ENCODE measurements around the gene CD52. TPM values are rescaled to one million over a fixed set of nuclear protein-coding genes. Genes with fewer than 3 reads are reported as not detected.
"Not testable (repeated sequence)": the region's sequence is repeated elsewhere in the genome, so short reads cannot be mapped to it uniquely, and the experiment has no call there.

Gene CD52
- total RNA-seq, 5 donors from 2014 or later (not counting 1 experiment from before 2014, with no cell fraction given): 994 to 1,121 (median 1,054) TPM

GRCh38 chr1:26330276-26330675 lies 12.5 kb downstream of the CD52 start:
- Mint-ChIP-seq H3K9me3 (no peaks in the 10 kb centered on the region), H3K4me1 (peaks cover 0 to 6% (median 3%) of the 10 kb centered on the region in 3 donors), H3K4me3 (no peak overlapping the region), H3K27me3 (no peaks in the 10 kb centered on the region), H3K27ac (no peak overlapping the region), H3K36me3 (peaks cover 5% of the 10 kb centered on the region)
- Histone ChIP-seq H3K36me3 (ENCODE audit: control insufficient read depth in 2 of 2, extremely low read depth in 1 of 2, insufficient read depth in 1 of 2, low read length in 1 of 2) (no peaks in the 10 kb centered on the region), H3K4me1 (ENCODE audit: control insufficient read depth in 1 of 2, extremely low read depth in 1 of 2, insufficient read depth in 2 of 2, low read length in 2 of 2) (peaks cover 0 to 4% of the 10 kb centered on the region in 2 experiments), H3K4me3 (ENCODE audit: control insufficient read depth in 1 of 2, extremely low read depth in 1 of 2, low read length in 1 of 2) (no peak overlapping the region), H3K9me3 (no peaks in the 10 kb centered on the region), H3K27me3 (replicated peaks in 1 of 2; ENCODE audit: control insufficient read depth in 2 of 2, extremely low read depth in 1 of 2, insufficient read depth in 2 of 2, low read length in 1 of 2) (no peaks in the 10 kb centered on the region), H3K27ac (ENCODE audit: low read length) (no peak overlapping the region)
- POLR2A ChIA-PET: no interaction called here
- 90% methylated on average over 2 of the region's 5 CpGs for WGBS (ENCODE audit: insufficient coverage)
- ATAC-seq (replicated peaks in 1 of 4) (no peak), DNase-seq (no peak)
- CTCF ChIA-PET: no interaction called here

GRCh38 chr1:26333312-26333711 lies 15.6 kb downstream of the CD52 start:
- POLR2A ChIA-PET; H3K27me3 ChIP-seq (replicated peaks in 1 of 2; ENCODE audit: control insufficient read depth in 2 of 2, extremely low read depth in 1 of 2, insufficient read depth in 2 of 2, low read length in 1 of 2); DNase-seq; CTCF ChIA-PET; H3K36me3 Mint-ChIP-seq; H3K4me3 ChIP-seq (ENCODE audit: control insufficient read depth in 1 of 2, extremely low read depth in 1 of 2, low read length in 1 of 2); H3K9me3 ChIP-seq; H3K4me3 Mint-ChIP-seq; ATAC-seq (replicated peaks in 1 of 4); H3K36me3 ChIP-seq (ENCODE audit: control insufficient read depth in 2 of 2, extremely low read depth in 1 of 2, insufficient read depth in 1 of 2, low read length in 1 of 2); H3K27ac Mint-ChIP-seq; H3K27ac ChIP-seq (ENCODE audit: low read length); H3K27me3 Mint-ChIP-seq; H3K9me3 Mint-ChIP-seq: not testable (repeated sequence)
- no CpG with 5 or more reads among the region's 8 CpGs for WGBS (ENCODE audit: insufficient coverage)
- peaks cover 9 to 14% (median 14%) of the 10 kb centered on the region in 3 donors for H3K4me1 Mint-ChIP-seq
- H3K4me1 ChIP-seq (ENCODE audit: control insufficient read depth in 1 of 2, extremely low read depth in 1 of 2, insufficient read depth in 2 of 2, low read length in 2 of 2): peaks cover 0 to 16% of the 10 kb centered on the region in 2 experiments

GRCh38 chr1:26335774-26336476 lies 18.2 kb downstream of the CD52 start:
- WGBS (ENCODE audit: insufficient coverage): 2% methylated on average over 31 of the region's 41 CpGs
- POLR2A ChIA-PET: no interaction called here
- peak in 3 of 35 experiments; percentile 15 to 30 (median 19) for DNase-seq

GRCh38 chr1:26336477-26337205 lies 18.9 kb downstream of the CD52 start:
- peak; percentile 54 to 89 (median 71) for DNase-seq
- Histone ChIP-seq H3K9me3 (no peaks in the 10 kb centered on the region), H3K27ac (ENCODE audit: low read length) (no peak overlapping the region), H3K36me3 (ENCODE audit: control insufficient read depth in 2 of 2, extremely low read depth in 1 of 2, insufficient read depth in 1 of 2, low read length in 1 of 2) (no peaks in the 10 kb centered on the region), H3K27me3 (replicated peaks in 1 of 2; ENCODE audit: control insufficient read depth in 2 of 2, extremely low read depth in 1 of 2, insufficient read depth in 2 of 2, low read length in 1 of 2) (no peaks in the 10 kb centered on the region), H3K4me1 (ENCODE audit: control insufficient read depth in 1 of 2, extremely low read depth in 1 of 2, insufficient read depth in 2 of 2, low read length in 2 of 2) (peaks cover 0 to 16% of the 10 kb centered on the region in 2 experiments), H3K4me3 (ENCODE audit: control insufficient read depth in 1 of 2, extremely low read depth in 1 of 2, low read length in 1 of 2) (peak overlapping the region; percentile 77 to 86)
- no peaks in the 10 kb centered on the region for H3K36me3 Mint-ChIP-seq
- CTCF ChIA-PET: interaction anchor here in 1 of 2 donors (1.4 kb wide), 1 partner anchor 25 kb away, joined by 3 read pairs; no protein-coding TSS in a partner anchor
- no peaks in the 10 kb centered on the region for H3K9me3 Mint-ChIP-seq
- no peaks in the 10 kb centered on the region for H3K27me3 Mint-ChIP-seq
- 13% methylated on average over 42 of the region's 52 CpGs for WGBS (ENCODE audit: insufficient coverage)
- POLR2A ChIA-PET: no interaction called here
- ATAC-seq (replicated peaks in 1 of 4): peak; percentile 87 to 94 (median 91)
- peak overlapping the region; percentile 61 to 68 for H3K27ac Mint-ChIP-seq
- H3K4me1 Mint-ChIP-seq: peaks cover 9 to 14% (median 14%) of the 10 kb centered on the region in 3 donors
- H3K4me3 Mint-ChIP-seq: peak overlapping the region; percentile 86 to 92 (median 91)

More at GRCh38 chr1:26335774-26336476, 18.2 kb downstream of the CD52 start:
- Mint-ChIP-seq H3K4me3 (peak overlapping the region; percentile 86 to 92 (median 91)), H3K9me3 (no peaks in the 10 kb centered on the region), H3K27ac (peak overlapping the region; percentile 63 to 66), H3K27me3 (no peaks in the 10 kb centered on the region), H3K4me1 (peaks cover 9 to 14% (median 14%) of the 10 kb centered on the region in 3 donors), H3K36me3 (peaks cover 5% of the 10 kb centered on the region)
- Histone ChIP-seq H3K4me1 (ENCODE audit: control insufficient read depth in 1 of 2, extremely low read depth in 1 of 2, insufficient read depth in 2 of 2, low read length in 2 of 2) (peaks cover 0 to 16% of the 10 kb centered on the region in 2 experiments), H3K4me3 (ENCODE audit: control insufficient read depth in 1 of 2, extremely low read depth in 1 of 2, low read length in 1 of 2) (peak overlapping the region; percentile 77 to 86), H3K27me3 (replicated peaks in 1 of 2; ENCODE audit: control insufficient read depth in 2 of 2, extremely low read depth in 1 of 2, insufficient read depth in 2 of 2, low read length in 1 of 2) (no peaks in the 10 kb centered on the region), H3K9me3 (no peaks in the 10 kb centered on the region), H3K27ac (ENCODE audit: low read length) (no peak overlapping the region), H3K36me3 (ENCODE audit: control insufficient read depth in 2 of 2, extremely low read depth in 1 of 2, insufficient read depth in 1 of 2, low read length in 1 of 2) (no peaks in the 10 kb centered on the region)
- peak; percentile 6 to 15 (median 9) for ATAC-seq (replicated peaks in 1 of 4)
- CTCF ChIA-PET: interaction anchor here (0.6 to 1.5 kb wide), 4 partner anchors 26 to 297 kb away, joined by 3 to 6 read pairs (median 4); no protein-coding TSS in a partner anchor

GRCh38 chr1:26337206-26337535 lies 19.4 kb downstream of the CD52 start:
- CTCF ChIA-PET: no interaction called here
- H3K27ac ChIP-seq (ENCODE audit: low read length): no peak overlapping the region
- no peaks in the 10 kb centered on the region for H3K27me3 ChIP-seq (replicated peaks in 1 of 2; ENCODE audit: control insufficient read depth in 2 of 2, extremely low read depth in 1 of 2, insufficient read depth in 2 of 2, low read length in 1 of 2)

GRCh38 chr1:26337625-26338024 lies 19.9 kb downstream of the CD52 start:
- Mint-ChIP-seq H3K27me3 (no peaks in the 10 kb centered on the region), H3K36me3 (no peaks in the 10 kb centered on the region), H3K4me1 (peaks cover 9 to 14% (median 14%) of the 10 kb centered on the region in 3 donors), H3K4me3 (peak overlapping the region; percentile 5 to 58 (median 52)), H3K27ac (peak overlapping the region; percentile 32 to 58), H3K9me3 (no peaks in the 10 kb centered on the region)
- CTCF ChIA-PET: no interaction called here
- Histone ChIP-seq H3K4me1 (ENCODE audit: control insufficient read depth in 1 of 2, extremely low read depth in 1 of 2, insufficient read depth in 2 of 2, low read length in 2 of 2) (peaks cover 0 to 16% of the 10 kb centered on the region in 2 experiments), H3K4me3 (ENCODE audit: control insufficient read depth in 1 of 2, extremely low read depth in 1 of 2, low read length in 1 of 2) (no peak overlapping the region), H3K27ac (ENCODE audit: low read length) (no peak overlapping the region), H3K36me3 (ENCODE audit: control insufficient read depth in 2 of 2, extremely low read depth in 1 of 2, insufficient read depth in 1 of 2, low read length in 1 of 2) (no peaks in the 10 kb centered on the region), H3K27me3 (replicated peaks in 1 of 2; ENCODE audit: control insufficient read depth in 2 of 2, extremely low read depth in 1 of 2, insufficient read depth in 2 of 2, low read length in 1 of 2) (no peaks in the 10 kb centered on the region), H3K9me3 (no peaks in the 10 kb centered on the region)
- DNase-seq (peak in 1 of 35 experiments; percentile 9), ATAC-seq (replicated peaks in 1 of 4) (no peak)
- POLR2A ChIA-PET: no interaction called here
- 71% methylated on average over 2 of the region's 4 CpGs for WGBS (ENCODE audit: insufficient coverage)

More at GRCh38 chr1:26337206-26337535, 19.4 kb downstream of the CD52 start:
- H3K36me3 Mint-ChIP-seq: no peaks in the 10 kb centered on the region
- ATAC-seq (replicated peaks in 1 of 4): no peak
- H3K4me1 ChIP-seq (ENCODE audit: control insufficient read depth in 1 of 2, extremely low read depth in 1 of 2, insufficient read depth in 2 of 2, low read length in 2 of 2): peaks cover 0 to 16% of the 10 kb centered on the region in 2 experiments
- no peak for DNase-seq
- peak overlapping the region; percentile 68 to 92 (median 86) for H3K4me3 Mint-ChIP-seq
- no peaks in the 10 kb centered on the region for H3K27me3 Mint-ChIP-seq
- no peak overlapping the region for H3K4me3 ChIP-seq (ENCODE audit: control insufficient read depth in 1 of 2, extremely low read depth in 1 of 2, low read length in 1 of 2)
- no peak overlapping the region for H3K27ac Mint-ChIP-seq
- 100% methylated on average over 1 of the region's 7 CpGs for WGBS (ENCODE audit: insufficient coverage)
- peaks cover 9 to 14% (median 14%) of the 10 kb centered on the region in 3 donors for H3K4me1 Mint-ChIP-seq
- H3K9me3 Mint-ChIP-seq: no peaks in the 10 kb centered on the region
- POLR2A ChIA-PET: no interaction called here
- H3K36me3 ChIP-seq (ENCODE audit: control insufficient read depth in 2 of 2, extremely low read depth in 1 of 2, insufficient read depth in 1 of 2, low read length in 1 of 2): no peaks in the 10 kb centered on the region
- no peaks in the 10 kb centered on the region for H3K9me3 ChIP-seq

Measured in T-cell (primary cell).